CD4-positive, alpha-beta T cell (primary cell): ENCODE data around the gene FAM72C. TPM values are rescaled to one million over a fixed set of nuclear protein-coding genes. Genes with fewer than 3 reads are reported as not detected.
"Not testable (repeated sequence)": the region's sequence is repeated elsewhere in the genome, so short reads cannot be mapped to it uniquely, and the experiment has no call there.

Experiments
- ATAC-seq: fragments of 200-7000 bp; cut with Tn5 transposase; one replicate; pipeline ENCODE4 v1.10.0; 2022; ENCODE audit warnings: mild to moderate bottlenecking; ENCODE audit not compliant: poor library complexity
- CTCF ChIA-PET: fragments of 350-600 bp; sonication (Branson Sonifier 250); formaldehyde crosslinking; loops from one replicate; lab custom pipeline; 2021; ENCODE audit warnings: antibody characterized with exemption, inconsistent platforms; lab: Charles Lee
- POLR2A ChIA-PET: fragments of 350-600 bp; sonication (Branson Sonifier 250); formaldehyde crosslinking; loops from one replicate; lab custom pipeline; 2021; ENCODE audit warnings: antibody characterized with exemption, inconsistent platforms; lab: Charles Lee
- DNase-seq, 14 experiments: peaks; one replicate each; pipeline ENCODE4 v3.0.0-alpha.2; 2013 to 2020; ENCODE audit warnings: mixed read lengths in 2 of 14
- H3K27ac ChIP-seq, 2 donors: one replicate each; pipeline versions ENCODE4 v1.5.1 to v1.7.0; 2013; ENCODE audit warnings: low read length in 2 of 2, low read depth in 1 of 2, mild to moderate bottlenecking in 1 of 2
- H3K27me3 ChIP-seq, 2 experiments: 1 replicate in 1 of 2; 2 replicates in 1 of 2; pipeline versions ENCODE4 v1.6.1 to v1.7.0; 2013; ENCODE audit warnings: low read length in 2 of 2, control low read depth in 1 of 2, mild to moderate bottlenecking in 1 of 2, moderate library complexity in 1 of 2; ENCODE audit not compliant: insufficient read depth in 2 of 2, control insufficient read depth in 1 of 2
- H3K36me3 ChIP-seq: one replicate; pipeline ENCODE4 v1.6.1; 2013; ENCODE audit warnings: low read length, control low read depth; ENCODE audit not compliant: insufficient read depth
- H3K4me1 ChIP-seq: one replicate; pipeline ENCODE4 v1.6.1; 2013; ENCODE audit warnings: low read length, control low read depth; ENCODE audit not compliant: insufficient read depth
- H3K4me3 ChIP-seq: one replicate; pipeline ENCODE4 v1.5.1; 2013; ENCODE audit warnings: mild to moderate bottlenecking, low read length, moderate library complexity
- H3K9me3 ChIP-seq, 2 experiments: 1 replicate in 1 of 2; 2 replicates in 1 of 2; pipeline versions ENCODE4 v1.6.1 to v1.7.0; 2013; ENCODE audit warnings: low read length in 2 of 2, mild to moderate bottlenecking in 2 of 2, control low read depth in 1 of 2, moderate library complexity in 1 of 2; ENCODE audit not compliant: control insufficient read depth in 1 of 2, insufficient read depth in 1 of 2
- H3K27ac Mint-ChIP-seq: one replicate; pipeline ENCODE4 v1.8.0; 2020; ENCODE audit warnings: mixed read lengths
- H3K27me3 Mint-ChIP-seq: one replicate; pipeline ENCODE4 v1.8.0; 2021; ENCODE audit warnings: mixed read lengths
- H3K36me3 Mint-ChIP-seq: one replicate; pipeline ENCODE4 v1.8.0; 2021; ENCODE audit warnings: low read depth, mixed read lengths
- H3K4me1 Mint-ChIP-seq: one replicate; pipeline ENCODE4 v1.8.0; 2021; ENCODE audit warnings: low read depth, mixed read lengths
- H3K4me3 Mint-ChIP-seq: one replicate; pipeline ENCODE4 v1.8.0; 2020; ENCODE audit warnings: mild to moderate bottlenecking, mixed read lengths
- H3K9me3 Mint-ChIP-seq: one replicate; pipeline ENCODE4 v1.8.0; 2020; ENCODE audit warnings: mixed read lengths
- intact Hi-C, 2 experiments: fragments of 100-400 bp; cut with DNase I in 1 of 2; cut with micrococcal nuclease in 1 of 2; formaldehyde crosslinking; loops; one replicate each; pipeline versions ENCODE4 v1.15.1 to v1.9.0; 2023 to 2025; cut with DNase I, micrococcal nuclease
- total RNA-seq, 174 experiments: library from RNA in 2 of 174; stranded (reverse) in 2 of 174; gene quantifications; one replicate each; pipeline ENCODE4 v1.2.3 and lab custom pipeline; 2021 to 2026

FAM72C gene
- total RNA-seq, 2 experiments from 2014 or later, result not detected

DNA sequence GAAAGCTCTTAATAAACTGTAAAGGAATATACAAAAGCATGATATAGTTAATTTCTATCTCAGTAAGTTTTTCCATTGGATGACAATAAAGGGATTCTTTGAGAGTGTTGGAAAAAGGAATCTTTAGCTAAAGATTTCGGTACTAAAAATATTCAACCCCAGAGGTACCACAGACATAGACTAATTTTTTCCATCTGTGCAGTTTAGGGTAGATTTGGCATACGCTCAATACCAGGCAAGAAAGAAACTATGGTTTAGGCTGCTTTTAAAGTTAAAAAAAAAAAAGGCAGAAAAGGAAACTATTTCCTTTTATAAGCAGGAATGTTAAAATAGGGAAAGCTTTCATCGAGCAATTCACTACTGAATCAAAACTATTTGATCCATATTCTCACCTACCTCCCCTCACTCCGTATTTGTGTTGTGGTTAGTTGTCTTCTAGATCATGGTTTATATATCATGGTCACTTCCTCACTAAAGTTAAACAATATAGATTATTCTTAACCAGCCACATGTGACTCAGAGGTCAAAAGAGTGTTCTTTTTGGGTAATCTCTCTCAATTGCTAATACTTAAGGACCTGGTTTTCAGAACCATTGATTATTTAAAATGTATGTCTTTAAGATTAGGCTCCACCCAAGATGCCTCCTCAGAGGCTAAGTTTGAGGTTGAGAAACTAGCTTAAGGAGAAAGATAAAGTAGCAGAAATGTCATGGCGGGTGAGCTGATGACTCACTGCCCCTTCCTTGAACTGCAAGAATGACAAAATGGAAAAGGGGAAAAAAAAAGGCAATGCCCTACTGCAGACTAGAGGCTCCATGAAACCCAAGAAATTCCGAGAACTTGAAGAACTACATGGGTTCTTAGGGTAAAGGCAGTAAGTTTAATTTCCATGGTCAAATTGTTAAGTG lies 20.0 kb downstream of the FAM72C start:
- H3K27me3 Mint-ChIP-seq, H3K9me3 ChIP-seq, H3K4me3 Mint-ChIP-seq, H3K4me3 ChIP-seq, DNase-seq, H3K27ac Mint-ChIP-seq, H3K36me3 ChIP-seq, H3K27me3 ChIP-seq, H3K36me3 Mint-ChIP-seq, H3K4me1 Mint-ChIP-seq, POLR2A ChIA-PET, H3K9me3 Mint-ChIP-seq, H3K27ac ChIP-seq, H3K4me1 ChIP-seq, CTCF ChIA-PET, intact Hi-C loops, ATAC-seq: not testable (repeated sequence)

DNA sequence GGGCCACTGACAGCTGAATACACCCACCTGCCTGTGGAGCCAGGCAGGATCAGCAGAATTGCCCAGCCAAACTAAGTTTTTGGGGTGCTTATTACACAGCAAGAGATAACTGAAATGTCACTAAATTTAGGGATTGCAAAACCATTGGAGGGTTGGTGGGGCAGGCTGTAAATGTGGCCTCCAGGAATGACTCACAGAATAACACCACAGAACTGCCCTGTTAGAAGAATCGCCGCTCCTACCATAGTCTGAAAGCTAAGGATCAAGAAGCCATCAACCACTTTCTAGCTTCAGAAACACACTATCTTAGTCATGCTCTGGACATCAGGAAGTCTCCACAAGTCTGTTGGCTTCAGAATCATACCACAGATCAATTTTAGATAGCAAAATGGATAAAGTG lies 24.0 kb downstream of the FAM72C start:
- POLR2A ChIA-PET, H3K27me3 ChIP-seq, H3K9me3 ChIP-seq, DNase-seq, H3K27ac Mint-ChIP-seq, H3K27me3 Mint-ChIP-seq, intact Hi-C loops, H3K36me3 ChIP-seq, CTCF ChIA-PET, H3K4me3 ChIP-seq, H3K4me1 Mint-ChIP-seq, H3K36me3 Mint-ChIP-seq, H3K4me3 Mint-ChIP-seq, H3K4me1 ChIP-seq, H3K9me3 Mint-ChIP-seq, H3K27ac ChIP-seq, ATAC-seq: not testable (repeated sequence)

DNA sequence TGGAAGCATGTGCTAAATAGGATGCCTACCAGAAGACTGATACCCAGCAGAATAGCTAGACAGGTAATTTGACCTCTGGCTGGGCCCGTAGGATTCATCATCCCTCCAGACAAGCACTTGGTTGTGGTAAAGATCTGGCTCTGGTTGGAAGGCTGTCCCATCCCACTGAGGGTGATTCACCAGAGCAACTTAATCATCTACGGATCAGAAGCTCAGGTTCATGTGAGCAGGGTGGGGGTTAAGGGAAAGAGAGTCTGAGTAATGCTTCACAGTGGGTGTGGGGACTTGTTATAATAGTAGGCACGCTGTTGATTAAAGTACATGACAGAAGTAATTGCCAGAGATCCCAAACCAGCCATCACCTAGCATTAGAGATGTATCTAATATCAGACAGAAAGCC lies 26.5 kb downstream of the FAM72C start:
- POLR2A ChIA-PET, H3K27me3 ChIP-seq, CTCF ChIA-PET, H3K27me3 Mint-ChIP-seq, H3K4me3 ChIP-seq, H3K27ac Mint-ChIP-seq, H3K36me3 Mint-ChIP-seq, ATAC-seq, DNase-seq, H3K4me3 Mint-ChIP-seq, H3K27ac ChIP-seq, H3K9me3 ChIP-seq, H3K36me3 ChIP-seq, H3K9me3 Mint-ChIP-seq, H3K4me1 ChIP-seq, H3K4me1 Mint-ChIP-seq, intact Hi-C loops: not testable (repeated sequence)

GRCh38 chr1:143944576-143945240 lies 27.1 kb downstream of the FAM72C start:
- H3K36me3 Mint-ChIP-seq, H3K4me1 Mint-ChIP-seq, H3K27ac Mint-ChIP-seq, H3K36me3 ChIP-seq, H3K27ac ChIP-seq, H3K4me1 ChIP-seq, POLR2A ChIA-PET, H3K4me3 Mint-ChIP-seq, DNase-seq, H3K27me3 ChIP-seq, ATAC-seq, H3K9me3 ChIP-seq, H3K9me3 Mint-ChIP-seq, intact Hi-C loops, H3K27me3 Mint-ChIP-seq, CTCF ChIA-PET, H3K4me3 ChIP-seq: not testable (repeated sequence)

- H3K4me3 ChIP-seq, H3K9me3 ChIP-seq, H3K36me3 Mint-ChIP-seq, H3K4me1 ChIP-seq, CTCF ChIA-PET, POLR2A ChIA-PET, H3K27ac ChIP-seq, H3K27me3 ChIP-seq, H3K4me1 Mint-ChIP-seq, intact Hi-C loops, H3K9me3 Mint-ChIP-seq, DNase-seq, H3K27ac Mint-ChIP-seq, H3K36me3 ChIP-seq, H3K27me3 Mint-ChIP-seq, H3K4me3 Mint-ChIP-seq, ATAC-seq: not testable (repeated sequence)
These were observed 28.3 kb downstream of the FAM72C start for GRCh38 chr1:143943319-143943978.

DNA sequence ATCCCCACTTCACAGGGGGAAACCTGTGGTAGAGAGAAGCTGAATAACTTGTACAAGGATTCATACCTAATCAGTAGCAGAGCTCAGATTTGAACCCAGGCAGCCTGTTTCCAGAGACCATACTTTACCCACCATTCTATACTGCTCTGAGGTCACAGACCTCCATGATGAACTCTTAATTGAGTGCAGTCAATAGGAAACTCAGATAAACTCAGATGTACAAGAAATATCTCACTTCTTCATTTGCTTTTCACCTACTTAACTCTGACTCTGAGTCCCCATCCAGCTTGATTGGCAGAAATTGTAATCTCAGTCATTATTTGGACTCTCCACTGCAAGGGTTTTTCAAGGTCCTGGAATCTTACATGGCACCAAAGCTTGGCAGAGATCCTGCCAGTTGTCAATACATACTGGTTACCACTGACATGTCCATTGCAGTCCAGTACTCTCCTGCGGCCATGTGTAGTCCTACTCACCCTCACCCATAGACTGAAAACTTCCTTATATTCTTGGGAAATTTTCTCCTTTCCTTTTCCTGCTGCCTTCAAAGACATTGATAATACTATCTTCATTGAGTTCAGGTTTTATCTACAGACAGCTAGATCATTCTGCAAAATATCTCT lies 29.4 kb downstream of the FAM72C start:
- DNase-seq, POLR2A ChIA-PET, H3K9me3 Mint-ChIP-seq, H3K27me3 Mint-ChIP-seq, ATAC-seq, CTCF ChIA-PET, H3K4me1 Mint-ChIP-seq, intact Hi-C loops, H3K36me3 Mint-ChIP-seq, H3K27ac ChIP-seq, H3K4me3 ChIP-seq, H3K9me3 ChIP-seq, H3K27me3 ChIP-seq, H3K4me3 Mint-ChIP-seq, H3K36me3 ChIP-seq, H3K27ac Mint-ChIP-seq, H3K4me1 ChIP-seq: not testable (repeated sequence)
